ENCODE data around the gene KIAA0825.

The KIAA0825 gene

DNA sequence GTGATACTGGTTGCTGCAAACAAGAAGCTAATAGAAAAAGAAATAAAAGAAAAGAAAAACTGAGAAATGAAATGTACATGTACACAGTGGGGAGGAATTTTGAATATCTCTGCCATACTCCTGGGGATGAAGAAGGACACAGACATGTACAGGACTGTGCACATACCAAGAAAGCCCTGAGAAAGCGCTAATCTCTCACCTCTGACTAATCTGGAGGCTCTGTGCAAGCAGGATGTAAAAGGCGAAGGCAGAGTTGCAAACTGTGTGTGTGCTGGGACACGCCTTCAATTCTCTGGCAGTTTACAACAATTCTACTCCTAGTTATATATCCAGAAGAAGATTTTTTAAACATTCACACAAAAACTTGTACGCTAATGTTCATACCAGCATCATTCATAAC lies 211.4 kb downstream of the KIAA0825 start:
- H3K27me3 ChIP-seq (ENCODE audit: control insufficient read depth, low read length) = no peaks in the 10 kb centered on the region
- no peak overlapping the region for H3K27ac ChIP-seq (ENCODE audit: low read depth, low read length)
- no peaks in the 10 kb centered on the region for H3K79me2 ChIP-seq (ENCODE audit: control insufficient read depth, low read length)
- H3K9me2 ChIP-seq (replicated peaks; ENCODE audit: control insufficient read depth, low read length) = no peaks in the 10 kb centered on the region
- no peak for TF ChIP-seq EZH2phosphoT487 (IDR thresholded peaks at IDR 0.05; ENCODE audit: borderline replicate concordance, low read length)
- TF ChIP-seq, protein P1, sequence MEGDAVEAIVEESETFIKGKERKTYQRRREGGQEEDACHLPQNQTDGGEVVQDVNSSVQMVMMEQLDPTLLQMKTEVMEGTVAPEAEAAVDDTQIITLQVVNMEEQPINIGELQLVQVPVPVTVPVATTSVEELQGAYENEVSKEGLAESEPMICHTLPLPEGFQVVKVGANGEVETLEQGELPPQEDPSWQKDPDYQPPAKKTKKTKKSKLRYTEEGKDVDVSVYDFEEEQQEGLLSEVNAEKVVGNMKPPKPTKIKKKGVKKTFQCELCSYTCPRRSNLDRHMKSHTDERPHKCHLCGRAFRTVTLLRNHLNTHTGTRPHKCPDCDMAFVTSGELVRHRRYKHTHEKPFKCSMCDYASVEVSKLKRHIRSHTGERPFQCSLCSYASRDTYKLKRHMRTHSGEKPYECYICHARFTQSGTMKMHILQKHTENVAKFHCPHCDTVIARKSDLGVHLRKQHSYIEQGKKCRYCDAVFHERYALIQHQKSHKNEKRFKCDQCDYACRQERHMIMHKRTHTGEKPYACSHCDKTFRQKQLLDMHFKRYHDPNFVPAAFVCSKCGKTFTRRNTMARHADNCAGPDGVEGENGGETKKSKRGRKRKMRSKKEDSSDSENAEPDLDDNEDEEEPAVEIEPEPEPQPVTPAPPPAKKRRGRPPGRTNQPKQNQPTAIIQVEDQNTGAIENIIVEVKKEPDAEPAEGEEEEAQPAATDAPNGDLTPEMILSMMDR (IDR thresholded peaks at IDR 0.05; ENCODE audit: low read depth, low read length, poor library complexity, severe bottlenecking) = no peak
- no peaks in the 10 kb centered on the region for H3K9me3 ChIP-seq (ENCODE audit: control insufficient read depth, insufficient read depth, low read length)
- H3K4me2 ChIP-seq (ENCODE audit: low read length) = no peak overlapping the region
- no peak overlapping the region for H3K4me3 ChIP-seq (ENCODE audit: low read length)
- H3F3A ChIP-seq (ENCODE audit: control insufficient read depth, insufficient read depth) = no peaks in the 10 kb centered on the region
- H3K36me3 ChIP-seq (ENCODE audit: control insufficient read depth, low read length) = no peaks in the 10 kb centered on the region
- no peaks in the 10 kb centered on the region for H4K20me1 ChIP-seq (ENCODE audit: control insufficient read depth, insufficient read depth, low read depth, low read length)
- no peaks in the 10 kb centered on the region for H3K4me1 ChIP-seq (ENCODE audit: control insufficient read depth, low read length)

DNA sequence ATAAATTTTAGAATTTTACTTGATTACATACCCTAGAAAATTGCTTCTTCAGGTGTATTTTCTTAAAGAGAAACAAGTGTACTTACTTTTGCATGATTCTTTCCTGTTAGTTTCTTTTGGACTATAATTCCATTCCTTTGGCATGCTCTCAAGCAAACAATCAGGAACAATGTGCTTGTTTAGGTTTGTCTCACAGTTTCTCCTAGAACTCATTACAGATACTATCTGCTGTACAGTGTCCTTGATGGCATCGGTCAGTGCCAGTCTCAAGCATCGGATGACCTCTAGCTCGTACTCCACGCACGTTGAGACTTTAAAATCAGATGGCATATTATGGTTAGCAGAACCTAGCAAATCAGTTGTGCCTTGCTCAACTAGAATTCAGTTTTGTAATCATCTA lies 214.9 kb downstream of the KIAA0825 start:
- H3K4me3 ChIP-seq (ENCODE audit: low read length) = no peak overlapping the region
- TF ChIP-seq, protein P1 (IDR thresholded peaks at IDR 0.05; ENCODE audit: low read depth, low read length, poor library complexity, severe bottlenecking) = no peak
- no peak for TF ChIP-seq EZH2phosphoT487 (IDR thresholded peaks at IDR 0.05; ENCODE audit: borderline replicate concordance, low read length)

GRCh38 chr5:94402096-94402495 lies 216.3 kb downstream of the KIAA0825 start:
- no peaks in the 10 kb centered on the region for H3F3A ChIP-seq (ENCODE audit: control insufficient read depth, insufficient read depth)
- H3K9me2 ChIP-seq (replicated peaks; ENCODE audit: control insufficient read depth, low read length) = no peaks in the 10 kb centered on the region
- H3K27ac ChIP-seq (ENCODE audit: low read depth, low read length) = no peak overlapping the region
- no peaks in the 10 kb centered on the region for H3K79me2 ChIP-seq (ENCODE audit: control insufficient read depth, low read length)
- H3K27me3 ChIP-seq (ENCODE audit: control insufficient read depth, low read length) = no peaks in the 10 kb centered on the region
- H3K36me3 ChIP-seq (ENCODE audit: control insufficient read depth, low read length) = no peaks in the 10 kb centered on the region
- H3K4me1 ChIP-seq (ENCODE audit: control insufficient read depth, low read length) = no peaks in the 10 kb centered on the region
- no peak overlapping the region for H3K4me2 ChIP-seq (ENCODE audit: low read length)
- no peaks in the 10 kb centered on the region for H3K9me3 ChIP-seq (ENCODE audit: control insufficient read depth, insufficient read depth, low read length)
- TF ChIP-seq EZH2phosphoT487 (IDR thresholded peaks at IDR 0.05; ENCODE audit: borderline replicate concordance, low read length) = no peak
- TF ChIP-seq, protein P1 (IDR thresholded peaks at IDR 0.05; ENCODE audit: low read depth, low read length, poor library complexity, severe bottlenecking) = no peak
- no peaks in the 10 kb centered on the region for H4K20me1 ChIP-seq (ENCODE audit: control insufficient read depth, insufficient read depth, low read depth, low read length)
- H3K4me3 ChIP-seq (ENCODE audit: low read length) = no peak overlapping the region

More for the DNA sequence above, 214.9 kb downstream of the KIAA0825 start:
- no peak overlapping the region for H3K4me2 ChIP-seq (ENCODE audit: low read length)
- H3K79me2 ChIP-seq (ENCODE audit: control insufficient read depth, low read length) = no peaks in the 10 kb centered on the region
- no peaks in the 10 kb centered on the region for H3K27me3 ChIP-seq (ENCODE audit: control insufficient read depth, low read length)
- no peaks in the 10 kb centered on the region for H3K4me1 ChIP-seq (ENCODE audit: control insufficient read depth, low read length)
- H3K36me3 ChIP-seq (ENCODE audit: control insufficient read depth, low read length) = no peaks in the 10 kb centered on the region
- no peak overlapping the region for H3K27ac ChIP-seq (ENCODE audit: low read depth, low read length)
- no peaks in the 10 kb centered on the region for H3F3A ChIP-seq (ENCODE audit: control insufficient read depth, insufficient read depth)
- H3K9me3 ChIP-seq (ENCODE audit: control insufficient read depth, insufficient read depth, low read length) = no peaks in the 10 kb centered on the region
- H3K9me2 ChIP-seq (replicated peaks; ENCODE audit: control insufficient read depth, low read length) = no peaks in the 10 kb centered on the region
- H4K20me1 ChIP-seq (ENCODE audit: control insufficient read depth, insufficient read depth, low read depth, low read length) = no peaks in the 10 kb centered on the region

DNA sequence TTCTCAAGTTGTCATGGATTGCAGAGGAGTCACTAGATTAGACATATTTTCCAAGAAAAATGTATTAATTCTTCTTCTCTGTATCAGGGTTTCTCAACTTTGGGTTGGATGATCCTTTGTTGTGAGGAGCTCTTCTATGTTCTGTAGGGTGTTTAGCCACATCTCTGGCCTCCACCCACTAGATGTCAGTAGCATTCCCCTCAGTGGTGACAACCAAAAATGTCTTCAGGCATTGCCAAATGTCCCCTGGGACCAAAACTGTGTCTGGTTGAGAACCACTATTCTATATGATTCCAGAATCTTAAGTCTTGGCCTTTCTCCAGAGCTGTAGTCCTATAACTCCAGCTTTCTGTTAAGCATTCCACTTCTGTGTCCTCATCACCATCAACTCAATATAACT lies 220.9 kb downstream of the KIAA0825 start:
- no peaks in the 10 kb centered on the region for H4K20me1 ChIP-seq (ENCODE audit: control insufficient read depth, insufficient read depth, low read depth, low read length)

More for the DNA sequence above, 220.9 kb downstream of the KIAA0825 start:
- no peaks in the 10 kb centered on the region for H3K9me3 ChIP-seq (ENCODE audit: control insufficient read depth, insufficient read depth, low read length)
- H3K36me3 ChIP-seq (ENCODE audit: control insufficient read depth, low read length) = no peaks in the 10 kb centered on the region
- no peak overlapping the region for H3K4me2 ChIP-seq (ENCODE audit: low read length)
- no peaks in the 10 kb centered on the region for H3K9me2 ChIP-seq (replicated peaks; ENCODE audit: control insufficient read depth, low read length)
- H3K27me3 ChIP-seq (ENCODE audit: control insufficient read depth, low read length) = no peaks in the 10 kb centered on the region
- no peak overlapping the region for H3K27ac ChIP-seq (ENCODE audit: low read depth, low read length)
- H3F3A ChIP-seq (ENCODE audit: control insufficient read depth, insufficient read depth) = no peaks in the 10 kb centered on the region
- no peaks in the 10 kb centered on the region for H3K4me1 ChIP-seq (ENCODE audit: control insufficient read depth, low read length)
- H3K79me2 ChIP-seq (ENCODE audit: control insufficient read depth, low read length) = no peaks in the 10 kb centered on the region
- no peak overlapping the region for H3K4me3 ChIP-seq (ENCODE audit: low read length)
- no peak for TF ChIP-seq EZH2phosphoT487 (IDR thresholded peaks at IDR 0.05; ENCODE audit: borderline replicate concordance, low read length)
- TF ChIP-seq, protein P1 (IDR thresholded peaks at IDR 0.05; ENCODE audit: low read depth, low read length, poor library complexity, severe bottlenecking) = no peak
